ENCODE data around the gene ZNF775.

Gene ZNF775

DNA sequence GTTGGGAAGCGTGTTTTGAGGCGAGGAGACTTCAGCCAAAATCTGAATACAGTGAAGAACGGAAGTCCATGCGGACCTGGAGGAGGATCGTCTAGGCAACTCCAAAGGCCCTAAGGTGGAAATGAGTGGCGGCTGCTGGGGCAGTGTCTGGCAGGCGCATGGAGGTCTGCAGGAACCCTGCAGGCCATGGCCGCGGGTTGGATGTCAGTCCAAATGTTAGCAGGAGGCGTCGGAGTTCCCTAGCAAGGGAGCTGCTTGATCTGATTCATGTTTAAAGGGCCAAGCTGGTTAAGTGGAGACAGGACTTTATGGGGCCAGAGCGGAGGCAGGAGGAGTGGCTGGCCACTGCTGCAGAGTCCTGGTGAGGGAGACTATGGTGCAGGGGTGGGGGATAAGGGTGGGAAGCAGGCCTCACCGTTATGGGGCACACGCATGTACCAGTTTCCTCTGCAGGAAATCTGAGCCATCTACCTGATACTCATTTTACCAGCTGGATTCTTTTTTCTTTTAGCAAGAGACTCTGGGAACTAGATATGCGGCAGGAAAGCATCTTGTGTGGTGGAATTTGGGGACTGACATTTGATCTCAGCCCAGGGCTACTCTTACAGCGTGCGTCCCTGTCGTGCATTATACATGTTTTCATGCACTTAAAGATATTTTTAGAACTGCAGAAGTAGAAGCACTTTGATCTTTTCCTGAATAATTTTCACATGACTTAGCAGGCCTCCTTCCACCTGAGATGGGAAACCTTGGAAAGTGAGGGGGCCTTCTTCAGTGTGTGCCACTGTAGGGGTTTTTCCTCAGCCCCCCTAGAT, 17.1 kb upstream of the ZNF775 start:
- no peak overlapping the region for H3K4me3 ChIP-seq (ENCODE audit: low read depth, low read length)
- DNase-seq (ENCODE audit: low read depth), result no peak
- TF ChIP-seq, protein P1, sequence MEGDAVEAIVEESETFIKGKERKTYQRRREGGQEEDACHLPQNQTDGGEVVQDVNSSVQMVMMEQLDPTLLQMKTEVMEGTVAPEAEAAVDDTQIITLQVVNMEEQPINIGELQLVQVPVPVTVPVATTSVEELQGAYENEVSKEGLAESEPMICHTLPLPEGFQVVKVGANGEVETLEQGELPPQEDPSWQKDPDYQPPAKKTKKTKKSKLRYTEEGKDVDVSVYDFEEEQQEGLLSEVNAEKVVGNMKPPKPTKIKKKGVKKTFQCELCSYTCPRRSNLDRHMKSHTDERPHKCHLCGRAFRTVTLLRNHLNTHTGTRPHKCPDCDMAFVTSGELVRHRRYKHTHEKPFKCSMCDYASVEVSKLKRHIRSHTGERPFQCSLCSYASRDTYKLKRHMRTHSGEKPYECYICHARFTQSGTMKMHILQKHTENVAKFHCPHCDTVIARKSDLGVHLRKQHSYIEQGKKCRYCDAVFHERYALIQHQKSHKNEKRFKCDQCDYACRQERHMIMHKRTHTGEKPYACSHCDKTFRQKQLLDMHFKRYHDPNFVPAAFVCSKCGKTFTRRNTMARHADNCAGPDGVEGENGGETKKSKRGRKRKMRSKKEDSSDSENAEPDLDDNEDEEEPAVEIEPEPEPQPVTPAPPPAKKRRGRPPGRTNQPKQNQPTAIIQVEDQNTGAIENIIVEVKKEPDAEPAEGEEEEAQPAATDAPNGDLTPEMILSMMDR (conservative IDR thresholded peaks at IDR 0.05; ENCODE audit: low read depth, low read length), result no peak

DNA sequence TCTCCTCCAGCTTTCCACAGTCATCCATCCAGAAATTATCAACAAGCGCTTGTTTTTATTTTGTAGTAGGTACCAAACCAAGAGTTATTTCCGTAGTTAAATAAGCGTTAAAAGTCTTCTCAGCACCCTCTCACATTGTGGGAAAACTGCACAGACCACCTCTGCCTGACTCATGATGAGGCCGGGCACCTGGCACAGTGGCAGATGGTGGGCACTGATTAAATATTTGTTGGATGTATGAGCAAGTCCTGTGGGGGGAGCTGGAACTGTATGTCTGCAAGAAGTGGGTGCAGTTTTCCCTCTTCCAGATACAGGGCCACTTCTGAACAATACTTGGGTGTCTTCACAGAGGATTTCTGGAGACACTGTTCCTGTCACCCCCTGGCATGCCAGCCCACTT, 15.8 kb upstream of the ZNF775 start:
- TF ChIP-seq, protein P1 (conservative IDR thresholded peaks at IDR 0.05; ENCODE audit: low read depth, low read length), result no peak
- H3K4me3 ChIP-seq (ENCODE audit: low read depth, low read length), result no peak overlapping the region
- DNase-seq (ENCODE audit: low read depth), result no peak

DNA sequence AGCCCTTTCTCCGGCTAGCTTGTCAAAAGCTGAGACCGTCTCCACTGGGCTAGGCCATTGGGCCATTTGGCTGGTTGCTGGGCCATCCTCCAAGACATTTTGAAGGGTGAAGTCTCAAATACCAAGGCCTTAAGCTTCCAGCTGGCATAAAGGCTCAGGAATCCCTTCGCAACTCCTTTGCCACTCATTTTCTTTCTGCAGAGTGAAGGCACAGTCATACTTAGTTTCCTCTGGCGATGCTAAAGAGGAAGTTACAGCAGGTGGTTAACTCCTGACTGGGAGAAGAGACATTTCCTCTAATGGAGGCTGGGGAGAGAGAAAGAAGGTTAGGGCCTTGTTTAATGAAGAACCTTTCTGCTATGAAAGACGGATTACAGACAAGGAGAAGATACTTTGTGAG, 15.3 kb upstream of the ZNF775 start:
- H3K4me3 ChIP-seq (ENCODE audit: low read depth, low read length), result no peak overlapping the region
- no peak for DNase-seq (ENCODE audit: low read depth)
- TF ChIP-seq, protein P1 (conservative IDR thresholded peaks at IDR 0.05; ENCODE audit: low read depth, low read length), result no peak

DNA sequence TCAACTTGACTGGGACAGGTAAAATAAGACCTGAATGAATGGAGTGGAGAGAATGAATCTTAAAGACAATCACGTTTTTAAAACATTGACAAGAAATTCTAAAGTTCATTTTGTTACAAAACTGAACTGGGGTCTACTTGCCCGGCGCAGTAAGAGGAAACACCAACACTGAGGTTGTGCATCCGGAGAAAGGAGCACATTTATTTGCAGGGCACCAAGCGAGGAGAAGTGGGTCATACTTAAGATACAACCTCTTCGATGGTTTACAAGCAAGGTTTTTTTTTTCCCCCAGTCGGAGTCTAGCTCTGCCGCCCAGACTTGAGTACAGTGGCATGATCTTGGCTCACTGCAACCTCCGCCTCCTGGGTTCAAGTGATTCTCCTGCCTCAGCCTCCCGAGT, 13.9 kb upstream of the ZNF775 start:
- TF ChIP-seq, protein P1 (conservative IDR thresholded peaks at IDR 0.05; ENCODE audit: low read depth, low read length), result no peak
- no peak overlapping the region for H3K4me3 ChIP-seq (ENCODE audit: low read depth, low read length)
- no peak for DNase-seq (ENCODE audit: low read depth)

DNA sequence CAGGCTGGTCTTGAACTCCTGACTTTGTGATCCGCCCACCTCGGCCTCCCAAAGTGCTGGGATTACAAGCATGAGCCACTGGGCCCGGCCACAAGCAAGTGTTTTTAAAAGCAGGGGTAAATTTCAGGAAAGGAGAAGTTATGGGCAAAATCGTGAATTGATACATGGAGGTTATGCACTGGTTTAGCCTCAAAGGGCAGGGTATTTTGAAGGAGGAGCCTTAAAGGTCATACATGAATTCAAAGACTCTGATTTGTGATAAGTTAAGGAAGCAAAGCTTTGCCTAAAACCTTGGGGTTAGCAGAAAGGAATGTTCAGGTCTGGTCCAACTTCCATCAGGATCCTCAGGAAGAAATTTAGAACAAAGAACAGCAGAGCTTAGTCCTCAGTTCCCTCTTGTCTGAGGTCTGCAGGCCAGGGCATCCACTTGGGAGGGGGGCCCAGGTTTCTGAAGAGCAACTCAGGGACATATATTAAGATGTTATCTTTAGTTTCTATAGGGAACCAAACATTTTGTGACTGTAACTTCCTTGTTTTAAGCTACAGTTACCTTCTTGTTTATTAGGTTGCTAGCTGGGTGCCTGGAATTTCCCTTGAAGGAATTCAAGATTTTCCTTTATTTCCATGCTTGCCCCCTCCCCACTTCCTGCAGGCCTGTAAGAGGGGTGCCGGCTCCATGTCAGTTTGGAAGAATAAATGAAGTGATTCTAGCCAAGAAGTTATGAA, 13.3 kb upstream of the ZNF775 start:
- TF ChIP-seq, protein P1 (conservative IDR thresholded peaks at IDR 0.05; ENCODE audit: low read depth, low read length), result no peak
- no peak for DNase-seq (ENCODE audit: low read depth)

DNA sequence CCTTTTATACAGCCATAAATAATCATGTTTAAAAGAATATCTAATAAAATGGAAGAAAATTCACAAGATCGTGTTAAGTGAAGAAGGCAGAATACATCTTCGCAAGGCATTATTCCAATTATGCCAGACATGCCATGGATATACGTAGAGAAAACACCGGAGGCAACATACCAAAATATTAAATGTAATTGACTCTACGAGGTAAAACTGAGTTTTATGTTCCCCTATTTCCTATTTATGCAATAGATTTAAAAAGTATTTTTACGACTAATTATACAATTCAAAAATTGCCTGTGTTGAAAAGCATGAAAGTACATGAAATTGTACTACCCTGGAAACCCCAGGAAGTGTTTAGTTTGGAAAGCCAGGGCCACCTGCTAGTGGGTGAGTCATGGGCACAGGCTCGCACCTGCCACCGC, 11.4 kb upstream of the ZNF775 start:
- TF ChIP-seq, protein P1 (conservative IDR thresholded peaks at IDR 0.05; ENCODE audit: low read depth, low read length), result no peak
- H3K4me3 ChIP-seq (ENCODE audit: low read depth, low read length), result peak overlapping the region; percentile 82
- no peak for DNase-seq (ENCODE audit: low read depth)

More for the DNA sequence above, 13.3 kb upstream of the ZNF775 start:
- H3K4me3 ChIP-seq (ENCODE audit: low read depth, low read length), result no peak overlapping the region

All from choroid plexus epithelial cell (primary cell).